Activated naive CD8-positive, alpha-beta T cell (primary cell): Measurements from ENCODE around the gene WASL.

ENCODE experiments used
- H3K27ac Mint-ChIP-seq: one replicate; pipeline ENCODE4 v1.8.0; 2021; ENCODE audit warnings: mixed read lengths
- H3K27me3 Mint-ChIP-seq: one replicate; pipeline ENCODE4 v1.8.0; 2021; ENCODE audit warnings: mixed read lengths
- H3K36me3 Mint-ChIP-seq: one replicate; pipeline ENCODE4 v1.8.0; 2021; ENCODE audit warnings: mixed read lengths
- H3K4me1 Mint-ChIP-seq: one replicate; pipeline ENCODE4 v1.8.0; 2021; ENCODE audit warnings: low read depth, mixed read lengths
- H3K4me3 Mint-ChIP-seq: one replicate; pipeline ENCODE4 v1.8.0; 2021; ENCODE audit warnings: mild to moderate bottlenecking, mixed read lengths
- H3K9me3 Mint-ChIP-seq: one replicate; pipeline ENCODE4 v1.8.0; 2021; ENCODE audit warnings: low read depth, mixed read lengths

The WASL gene

GRCh38 chr7:123675181-123675473 is 73.7 kb downstream of the WASL start:
- Mint-ChIP-seq H3K4me1 (no peaks in the 10 kb centered on the region), H3K9me3 (no peaks in the 10 kb centered on the region), H3K4me3 (no peak overlapping the region), H3K27me3 (no peaks in the 10 kb centered on the region), H3K27ac (no peak overlapping the region), H3K36me3 (no peaks in the 10 kb centered on the region)

- Mint-ChIP-seq H3K27ac (no peak overlapping the region), H3K36me3 (no peaks in the 10 kb centered on the region), H3K4me3 (no peak overlapping the region), H3K27me3 (no peaks in the 10 kb centered on the region), H3K4me1 (no peaks in the 10 kb centered on the region), H3K9me3 (no peaks in the 10 kb centered on the region)
Observed at GRCh38 chr7:123674399-123675180, 74.2 kb downstream of the WASL start.

- Mint-ChIP-seq H3K4me1 (no peaks in the 10 kb centered on the region), H3K27me3 (no peaks in the 10 kb centered on the region), H3K27ac (no peak overlapping the region)
Observed at GRCh38 chr7:123673752-123674398, 74.9 kb downstream of the WASL start.

GRCh38 chr7:123673137-123673732 is 75.6 kb downstream of the WASL start:
- Mint-ChIP-seq H3K9me3 (no peaks in the 10 kb centered on the region), H3K36me3 (no peaks in the 10 kb centered on the region), H3K4me1 (no peaks in the 10 kb centered on the region), H3K27me3 (no peaks in the 10 kb centered on the region), H3K4me3 (no peak overlapping the region), H3K27ac (no peak overlapping the region)

More at GRCh38 chr7:123673752-123674398, 74.9 kb downstream of the WASL start:
- no peaks in the 10 kb centered on the region for H3K9me3 Mint-ChIP-seq
- no peak overlapping the region for H3K4me3 Mint-ChIP-seq
- no peaks in the 10 kb centered on the region for H3K36me3 Mint-ChIP-seq

- Mint-ChIP-seq H3K27me3 (no peaks in the 10 kb centered on the region), H3K36me3 (no peaks in the 10 kb centered on the region), H3K9me3 (no peaks in the 10 kb centered on the region), H3K4me1 (no peaks in the 10 kb centered on the region), H3K27ac (no peak overlapping the region), H3K4me3 (no peak overlapping the region)
Observed at GRCh38 chr7:123669485-123669884, 79.3 kb downstream of the WASL start.

- H3K27me3 Mint-ChIP-seq, result peaks cover 8% of the 10 kb centered on the region
- H3K36me3 Mint-ChIP-seq, result no peaks in the 10 kb centered on the region
- H3K4me3 Mint-ChIP-seq, result no peak overlapping the region
- no peaks in the 10 kb centered on the region for H3K4me1 Mint-ChIP-seq
- H3K9me3 Mint-ChIP-seq, result no peaks in the 10 kb centered on the region
- no peak overlapping the region for H3K27ac Mint-ChIP-seq
Observed at GRCh38 chr7:123666492-123666891, 82.3 kb downstream of the WASL start.

- Mint-ChIP-seq H3K4me1 (no peaks in the 10 kb centered on the region), H3K36me3 (no peaks in the 10 kb centered on the region), H3K27me3 (peaks cover 10% of the 10 kb centered on the region), H3K4me3 (no peak overlapping the region), H3K9me3 (no peaks in the 10 kb centered on the region), H3K27ac (no peak overlapping the region)
Observed at GRCh38 chr7:123665896-123666295, 82.9 kb downstream of the WASL start.

GRCh38 chr7:123665157-123665556 is 83.6 kb downstream of the WASL start:
- Mint-ChIP-seq H3K27ac (no peak overlapping the region), H3K27me3 (peaks cover 10% of the 10 kb centered on the region), H3K36me3 (no peaks in the 10 kb centered on the region), H3K4me3 (no peak overlapping the region), H3K4me1 (no peaks in the 10 kb centered on the region), H3K9me3 (no peaks in the 10 kb centered on the region)

GRCh38 chr7:123663200-123663599 is 85.6 kb downstream of the WASL start:
- no peaks in the 10 kb centered on the region for H3K9me3 Mint-ChIP-seq
- H3K4me3 Mint-ChIP-seq, result no peak overlapping the region
- peaks cover 10% of the 10 kb centered on the region for H3K27me3 Mint-ChIP-seq
- H3K4me1 Mint-ChIP-seq, result no peaks in the 10 kb centered on the region
- H3K36me3 Mint-ChIP-seq, result no peaks in the 10 kb centered on the region
- no peak overlapping the region for H3K27ac Mint-ChIP-seq

- Mint-ChIP-seq H3K27ac (no peak overlapping the region), H3K9me3 (no peaks in the 10 kb centered on the region), H3K27me3 (peaks cover 10% of the 10 kb centered on the region), H3K36me3 (no peaks in the 10 kb centered on the region), H3K4me3 (no peak overlapping the region), H3K4me1 (no peaks in the 10 kb centered on the region)
Observed at GRCh38 chr7:123662755-123663154, 86.0 kb downstream of the WASL start.

- Mint-ChIP-seq H3K36me3 (no peaks in the 10 kb centered on the region), H3K4me1 (no peaks in the 10 kb centered on the region), H3K27ac (no peak overlapping the region), H3K27me3 (peaks cover 10% of the 10 kb centered on the region), H3K4me3 (no peak overlapping the region), H3K9me3 (no peaks in the 10 kb centered on the region)
Observed at GRCh38 chr7:123662293-123662692, 86.5 kb downstream of the WASL start.

GRCh38 chr7:123661765-123662164 is 87.0 kb downstream of the WASL start:
- peaks cover 11% of the 10 kb centered on the region for H3K27me3 Mint-ChIP-seq
- no peak overlapping the region for H3K4me3 Mint-ChIP-seq
- H3K36me3 Mint-ChIP-seq, result no peaks in the 10 kb centered on the region
- H3K9me3 Mint-ChIP-seq, result no peaks in the 10 kb centered on the region
- no peak overlapping the region for H3K27ac Mint-ChIP-seq
- H3K4me1 Mint-ChIP-seq, result no peaks in the 10 kb centered on the region

- no peaks in the 10 kb centered on the region for H3K36me3 Mint-ChIP-seq
- H3K4me1 Mint-ChIP-seq, result no peaks in the 10 kb centered on the region
- no peak overlapping the region for H3K27ac Mint-ChIP-seq
Observed at GRCh38 chr7:123660514-123661354, 88.1 kb downstream of the WASL start.

GRCh38 chr7:123658023-123658422 is 90.8 kb downstream of the WASL start:
- peaks cover 11% of the 10 kb centered on the region for H3K27me3 Mint-ChIP-seq
- H3K36me3 Mint-ChIP-seq, result no peaks in the 10 kb centered on the region
- H3K4me3 Mint-ChIP-seq, result no peak overlapping the region
- no peaks in the 10 kb centered on the region for H3K9me3 Mint-ChIP-seq
- no peak overlapping the region for H3K27ac Mint-ChIP-seq
- H3K4me1 Mint-ChIP-seq, result no peaks in the 10 kb centered on the region

More at GRCh38 chr7:123660514-123661354, 88.1 kb downstream of the WASL start:
- peaks cover 11% of the 10 kb centered on the region for H3K27me3 Mint-ChIP-seq
- no peak overlapping the region for H3K4me3 Mint-ChIP-seq
- H3K9me3 Mint-ChIP-seq, result no peaks in the 10 kb centered on the region

GRCh38 chr7:123657304-123657685 is 91.5 kb downstream of the WASL start:
- no peaks in the 10 kb centered on the region for H3K9me3 Mint-ChIP-seq
- H3K4me1 Mint-ChIP-seq, result no peaks in the 10 kb centered on the region
- no peak overlapping the region for H3K4me3 Mint-ChIP-seq
- H3K27me3 Mint-ChIP-seq, result peaks cover 11% of the 10 kb centered on the region
- no peak overlapping the region for H3K27ac Mint-ChIP-seq
- H3K36me3 Mint-ChIP-seq, result no peaks in the 10 kb centered on the region
